Fibroblast of mammary gland (primary cell): ENCODE measurements around the gene DNASE2B.

ENCODE experiments used
- DNase-seq: peaks from one replicate; pipeline ENCODE4 v3.0.0-alpha.2; 2010; ENCODE audit warnings: low read depth
- H3K4me3 ChIP-seq: 2 replicates; pipeline ENCODE4 v1.5.1; 2011; ENCODE audit warnings: low read depth, mild to moderate bottlenecking, low read length, moderate library complexity; ENCODE audit not compliant: control insufficient read depth
- TF ChIP-seq, protein P1 (sequence below): conservative IDR thresholded peaks from 2 replicates; pipeline ENCODE4 v1.5.1; 2011; ENCODE audit warnings: low read depth, low read length, inconsistent platforms; ENCODE audit not compliant: control insufficient read depth, insufficient read depth

Gene DNASE2B

GRCh38 chr1:84410328-84411095 lies 12.2 kb downstream of the DNASE2B start:
- H3K4me3 ChIP-seq: no peak overlapping the region
- TF ChIP-seq, protein P1, sequence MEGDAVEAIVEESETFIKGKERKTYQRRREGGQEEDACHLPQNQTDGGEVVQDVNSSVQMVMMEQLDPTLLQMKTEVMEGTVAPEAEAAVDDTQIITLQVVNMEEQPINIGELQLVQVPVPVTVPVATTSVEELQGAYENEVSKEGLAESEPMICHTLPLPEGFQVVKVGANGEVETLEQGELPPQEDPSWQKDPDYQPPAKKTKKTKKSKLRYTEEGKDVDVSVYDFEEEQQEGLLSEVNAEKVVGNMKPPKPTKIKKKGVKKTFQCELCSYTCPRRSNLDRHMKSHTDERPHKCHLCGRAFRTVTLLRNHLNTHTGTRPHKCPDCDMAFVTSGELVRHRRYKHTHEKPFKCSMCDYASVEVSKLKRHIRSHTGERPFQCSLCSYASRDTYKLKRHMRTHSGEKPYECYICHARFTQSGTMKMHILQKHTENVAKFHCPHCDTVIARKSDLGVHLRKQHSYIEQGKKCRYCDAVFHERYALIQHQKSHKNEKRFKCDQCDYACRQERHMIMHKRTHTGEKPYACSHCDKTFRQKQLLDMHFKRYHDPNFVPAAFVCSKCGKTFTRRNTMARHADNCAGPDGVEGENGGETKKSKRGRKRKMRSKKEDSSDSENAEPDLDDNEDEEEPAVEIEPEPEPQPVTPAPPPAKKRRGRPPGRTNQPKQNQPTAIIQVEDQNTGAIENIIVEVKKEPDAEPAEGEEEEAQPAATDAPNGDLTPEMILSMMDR: no peak
- DNase-seq: no peak

GRCh38 chr1:84412316-84412942 lies 14.1 kb downstream of the DNASE2B start:
- DNase-seq: peak; percentile 72
- no peak overlapping the region for H3K4me3 ChIP-seq
- TF ChIP-seq, protein P1: no peak

GRCh38 chr1:84415396-84415795 lies 17.1 kb downstream of the DNASE2B start:
- TF ChIP-seq, protein P1: no peak
- peak; percentile 29 for DNase-seq
- H3K4me3 ChIP-seq: no peak overlapping the region

DNA sequence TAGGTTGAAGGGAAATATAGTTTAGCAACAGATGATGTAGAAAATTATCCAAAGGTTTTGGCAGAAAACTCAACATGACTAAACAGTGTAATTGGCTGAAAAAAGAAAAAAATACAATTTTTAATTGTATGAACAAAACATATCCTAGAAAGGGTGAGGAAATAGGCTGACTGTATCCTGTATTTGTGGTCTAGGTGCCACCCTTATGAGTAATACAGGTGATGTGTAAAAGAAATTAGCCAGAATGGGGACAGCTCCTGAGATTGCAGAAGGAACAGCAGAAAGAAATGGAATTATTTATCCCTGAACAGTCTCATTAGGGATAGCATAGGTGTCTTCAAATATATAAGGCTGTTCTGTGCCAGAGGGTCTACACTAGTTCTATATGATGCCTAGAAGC lies 24.6 kb downstream of the DNASE2B start:
- no peak for DNase-seq
- TF ChIP-seq, protein P1: no peak
- no peak overlapping the region for H3K4me3 ChIP-seq

- H3K4me3 ChIP-seq: no peak overlapping the region
- no peak for DNase-seq
- TF ChIP-seq, protein P1: no peak
Measured at GRCh38 chr1:84424513-84425149, 26.3 kb downstream of the DNASE2B start.

GRCh38 chr1:84425150-84425896 lies 27.0 kb downstream of the DNASE2B start:
- no peak for DNase-seq
- TF ChIP-seq, protein P1: no peak
- H3K4me3 ChIP-seq: no peak overlapping the region
